Suprapubic skin (tissue), 4 donors: ENCODE measurements around the gene MAP3K15. TPM values are rescaled to one million over a fixed set of nuclear protein-coding genes. Genes with fewer than 3 reads are reported as not detected.

Experiments used
- DNase-seq, 2 donors: peaks; one replicate each; pipeline ENCODE4 v3.0.0-alpha.2; 2019; ENCODE audit warnings: low spot score in 2 of 2
- H3K27ac ChIP-seq: fragments of 200-600 bp; sonication (generic); one replicate; pipeline ENCODE4 v1.5.1; 2019
- H3K27me3 ChIP-seq: fragments of 200-600 bp; sonication (generic); one replicate; pipeline ENCODE4 v1.5.1; 2019
- H3K36me3 ChIP-seq: fragments of 200-600 bp; sonication (generic); one replicate; pipeline ENCODE4 v1.5.1; 2019
- H3K4me1 ChIP-seq: fragments of 200-600 bp; sonication (generic); one replicate; pipeline ENCODE4 v1.5.1; 2019
- H3K4me3 ChIP-seq: fragments of 200-600 bp; sonication (generic); one replicate; pipeline ENCODE4 v1.5.1; 2019; ENCODE audit warnings: mild to moderate bottlenecking
- H3K9me3 ChIP-seq: fragments of 200-600 bp; sonication (generic); one replicate; pipeline ENCODE4 v1.5.1; 2019
- EP300 ChIP-seq: sonication (generic); formaldehyde crosslinking; IDR thresholded peaks from one replicate; pipeline ENCODE4 v1.6.1; 2017; ENCODE audit warnings: antibody characterized with exemption
- POLR2A ChIP-seq, 2 donors: fragments of 450-650 bp; IDR thresholded peaks; one replicate each; pipeline ENCODE4 v1.6.1; 2017; ENCODE audit warnings: antibody characterized with exemption in 2 of 2, mild to moderate bottlenecking in 2 of 2, moderate library complexity in 2 of 2
- POLR2AphosphoS5 ChIP-seq, 3 donors: sonication (generic); formaldehyde crosslinking; IDR thresholded peaks; one replicate each; pipeline ENCODE4 v1.6.1; 2017; ENCODE audit warnings: antibody characterized with exemption in 3 of 3
- WGBS: methylation state at CpG from one replicate; pipeline ENCODE4 v1.1.5; 2018; 5-methylcytosine and 5-hydroxymethylcytosine counted together
- total RNA-seq, 4 donors: library from RNA; depleted of rRNA; stranded (reverse); fragments of >200 nt; gene quantifications; one replicate each; pipeline ENCODE4 v1.1.0, GENCODE V29; 2016
- TF ChIP-seq, protein P1 (sequence below), 2 donors: fragments of 200-600 bp in 1 of 2; fragments of 450-650 bp in 1 of 2; sonication (generic) in 1 of 2; IDR thresholded peaks; one replicate each; pipeline ENCODE4 v1.5.1; 2016 to 2019; ENCODE audit warnings: antibody characterized with exemption in 2 of 2, mild to moderate bottlenecking in 1 of 2, moderate library complexity in 1 of 2

Gene MAP3K15
- total RNA-seq, 4 donors from 2014 or later = not detected

DNA sequence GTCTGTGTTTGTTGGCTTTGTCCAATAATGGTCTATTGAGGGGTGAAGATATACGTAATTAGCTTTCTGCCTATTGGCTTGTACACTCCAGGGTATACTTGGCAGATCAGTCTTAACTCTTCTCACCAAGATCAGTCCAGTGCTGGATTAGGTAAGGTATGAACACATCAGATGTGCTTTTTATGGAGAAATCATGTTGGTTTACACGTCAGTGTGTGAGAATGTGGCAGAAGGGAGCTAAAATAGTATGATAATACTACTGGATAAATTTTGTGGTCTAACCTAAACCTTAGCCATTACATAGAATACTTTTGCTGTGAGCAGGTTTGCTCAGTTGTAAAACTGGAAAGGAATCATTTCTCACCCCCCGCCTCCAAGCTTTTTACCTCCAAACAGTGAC is 167.4 kb downstream of the MAP3K15 start:
- no peaks in the 10 kb centered on the region for H3K27me3 ChIP-seq
- no peak overlapping the region for H3K27ac ChIP-seq
- DNase-seq = no peak
- TF ChIP-seq, protein P1, sequence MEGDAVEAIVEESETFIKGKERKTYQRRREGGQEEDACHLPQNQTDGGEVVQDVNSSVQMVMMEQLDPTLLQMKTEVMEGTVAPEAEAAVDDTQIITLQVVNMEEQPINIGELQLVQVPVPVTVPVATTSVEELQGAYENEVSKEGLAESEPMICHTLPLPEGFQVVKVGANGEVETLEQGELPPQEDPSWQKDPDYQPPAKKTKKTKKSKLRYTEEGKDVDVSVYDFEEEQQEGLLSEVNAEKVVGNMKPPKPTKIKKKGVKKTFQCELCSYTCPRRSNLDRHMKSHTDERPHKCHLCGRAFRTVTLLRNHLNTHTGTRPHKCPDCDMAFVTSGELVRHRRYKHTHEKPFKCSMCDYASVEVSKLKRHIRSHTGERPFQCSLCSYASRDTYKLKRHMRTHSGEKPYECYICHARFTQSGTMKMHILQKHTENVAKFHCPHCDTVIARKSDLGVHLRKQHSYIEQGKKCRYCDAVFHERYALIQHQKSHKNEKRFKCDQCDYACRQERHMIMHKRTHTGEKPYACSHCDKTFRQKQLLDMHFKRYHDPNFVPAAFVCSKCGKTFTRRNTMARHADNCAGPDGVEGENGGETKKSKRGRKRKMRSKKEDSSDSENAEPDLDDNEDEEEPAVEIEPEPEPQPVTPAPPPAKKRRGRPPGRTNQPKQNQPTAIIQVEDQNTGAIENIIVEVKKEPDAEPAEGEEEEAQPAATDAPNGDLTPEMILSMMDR (IDR thresholded peaks at IDR 0.05) = no peak
- TF ChIP-seq EP300 (no peak), POLR2AphosphoS5 (IDR thresholded peaks at IDR 0.05) (no peak)
- 88% methylated on average over 3 of the region's 3 CpGs for WGBS
- H3K9me3 ChIP-seq = no peaks in the 10 kb centered on the region
- peaks cover 6% of the 10 kb centered on the region for H3K4me1 ChIP-seq
- no peak overlapping the region for H3K4me3 ChIP-seq
- peaks cover 29% of the 10 kb centered on the region for H3K36me3 ChIP-seq

- H3K27ac ChIP-seq = peak overlapping the region; percentile 89
- H3K36me3 ChIP-seq = peaks cover 1% of the 10 kb centered on the region
- no peaks in the 10 kb centered on the region for H3K9me3 ChIP-seq
- peaks cover 6% of the 10 kb centered on the region for H3K4me1 ChIP-seq
- TF ChIP-seq EP300 (no peak), POLR2AphosphoS5 (IDR thresholded peaks at IDR 0.05) (no peak), POLR2A (IDR thresholded peaks at IDR 0.05) (no peak)
- TF ChIP-seq, protein P1 (IDR thresholded peaks at IDR 0.05) = no peak
- H3K4me3 ChIP-seq = peak overlapping the region; percentile 70
- no peak for DNase-seq
- no peaks in the 10 kb centered on the region for H3K27me3 ChIP-seq
- WGBS = 46% methylated on average over 10 of the region's 10 CpGs
These were observed 170.6 kb downstream of the MAP3K15 start for GRCh38 chrX:19344661-19345060.

- Histone ChIP-seq H3K4me1 (peaks cover 6% of the 10 kb centered on the region), H3K27ac (peak within 1 kb of the TSS; percentile 89), H3K36me3 (no peaks in the 10 kb centered on the region), H3K27me3 (no peaks in the 10 kb centered on the region), H3K4me3 (peak within 1 kb of the TSS; percentile 70), H3K9me3 (no peaks in the 10 kb centered on the region)
- DNase-seq = peak; percentile 94
- 51% methylated on average over 7 of the region's 81 CpGs for WGBS
- TF ChIP-seq EP300 = no peak
- peak in 1 of 3 donors; percentile 34 for TF ChIP-seq POLR2AphosphoS5 (IDR thresholded peaks at IDR 0.05)
- peak in 1 of 2 donors; percentile 38 for TF ChIP-seq POLR2A (IDR thresholded peaks at IDR 0.05)
These were observed 171.5 kb downstream of the MAP3K15 start, which contains the start of gene PDHA1 for GRCh38 chrX:19343535-19344408. PDHA1 (plus strand) TSS chrX:19343927; CDS start chrX:19344038, 111 bp downstream.

DNA sequence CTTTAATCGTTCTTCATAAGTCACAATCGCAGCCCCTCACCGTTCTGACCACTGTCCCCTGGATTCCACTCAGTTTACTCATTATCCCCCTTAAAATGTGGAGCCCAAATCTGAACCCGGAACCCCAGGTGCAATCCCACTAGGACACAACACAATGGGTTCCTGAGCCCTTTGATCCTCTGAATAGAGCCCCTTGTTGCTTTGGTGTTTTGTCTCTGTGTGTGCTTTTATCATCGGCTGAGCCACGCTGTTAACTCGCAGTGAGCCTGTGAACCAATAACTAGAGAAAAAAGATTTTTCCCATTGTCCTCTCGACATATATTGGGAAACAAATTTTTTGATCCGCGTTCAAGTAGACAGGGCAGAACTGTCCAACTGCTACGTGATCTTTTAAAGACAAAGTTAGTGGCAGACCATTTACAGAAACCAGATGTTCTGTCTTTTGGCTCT is 172.2 kb downstream of the MAP3K15 start:
- Histone ChIP-seq H3K36me3 (no peaks in the 10 kb centered on the region), H3K4me1 (peaks cover 6% of the 10 kb centered on the region), H3K27ac (peak overlapping the region; percentile 89), H3K4me3 (peak overlapping the region; percentile 70), H3K27me3 (no peaks in the 10 kb centered on the region), H3K9me3 (no peaks in the 10 kb centered on the region)
- 64% methylated on average over 11 of the region's 11 CpGs for WGBS
- TF ChIP-seq POLR2A (IDR thresholded peaks at IDR 0.05) = no peak
- TF ChIP-seq, protein P1 (IDR thresholded peaks at IDR 0.05) = no peak
- TF ChIP-seq POLR2AphosphoS5 (IDR thresholded peaks at IDR 0.05) = no peak
- no peak for TF ChIP-seq EP300
- no peak for DNase-seq

GRCh38 chrX:19342331-19342906 is 172.9 kb downstream of the MAP3K15 start:
- Histone ChIP-seq H3K27me3 (no peaks in the 10 kb centered on the region), H3K36me3 (no peaks in the 10 kb centered on the region), H3K4me1 (peaks cover 6% of the 10 kb centered on the region), H3K4me3 (no peak overlapping the region), H3K9me3 (no peaks in the 10 kb centered on the region), H3K27ac (no peak overlapping the region)
- no peak for DNase-seq
- TF ChIP-seq EP300 = no peak
- no peak for TF ChIP-seq POLR2AphosphoS5 (IDR thresholded peaks at IDR 0.05)
- TF ChIP-seq POLR2A (IDR thresholded peaks at IDR 0.05) = no peak
- TF ChIP-seq, protein P1 (IDR thresholded peaks at IDR 0.05) = no peak
- 54% methylated on average over 6 of the region's 6 CpGs for WGBS
